T-helper 22 cell (primary cell): Measurements from ENCODE around the gene NFYA.

Experiments
- DNase-seq: peaks from one replicate; pipeline ENCODE4 v3.0.0-alpha.2; 2020; ENCODE audit warnings: low read depth

NFYA gene

GRCh38 chr6:41120058-41120457 is 47.3 kb downstream of the NFYA start:
- no peak for DNase-seq

DNA sequence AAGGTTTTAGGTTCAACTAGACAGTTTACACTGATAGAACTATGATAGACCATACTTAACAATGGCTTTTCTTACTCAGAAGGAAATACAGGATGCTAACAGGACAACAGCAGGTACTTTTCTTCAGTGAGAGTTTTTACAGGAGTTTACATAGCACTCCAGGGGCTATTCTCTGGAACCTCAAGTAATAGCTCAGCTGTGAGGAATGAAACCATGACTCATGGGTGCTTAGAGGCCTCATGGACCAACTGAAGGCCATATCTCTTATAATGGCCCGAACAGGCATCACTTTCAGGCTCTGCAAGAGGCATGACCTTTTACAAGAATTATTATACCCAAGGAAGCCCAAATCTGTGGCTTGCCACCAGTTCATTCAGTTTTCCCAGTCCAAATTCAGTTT is 49.6 kb downstream of the NFYA start:
- no peak for DNase-seq

DNA sequence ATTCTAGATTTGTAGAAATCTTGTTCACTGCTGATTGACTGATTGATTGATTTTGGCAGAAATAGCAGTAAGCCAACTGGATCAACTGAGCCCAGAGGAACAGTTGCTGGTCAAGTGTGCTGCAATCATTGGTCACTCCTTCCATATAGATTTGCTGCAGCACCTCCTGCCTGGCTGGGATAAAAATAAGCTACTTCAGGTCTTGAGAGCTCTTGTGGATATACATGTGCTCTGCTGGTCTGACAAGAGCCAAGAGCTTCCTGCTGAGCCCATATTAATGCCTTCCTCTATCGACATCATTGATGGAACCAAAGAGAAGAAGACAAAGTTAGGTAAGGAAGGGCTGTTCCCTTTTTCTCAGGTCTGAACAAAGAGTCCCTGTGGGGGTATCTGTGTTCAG is 50.1 kb downstream of the NFYA start:
- no peak for DNase-seq

DNA sequence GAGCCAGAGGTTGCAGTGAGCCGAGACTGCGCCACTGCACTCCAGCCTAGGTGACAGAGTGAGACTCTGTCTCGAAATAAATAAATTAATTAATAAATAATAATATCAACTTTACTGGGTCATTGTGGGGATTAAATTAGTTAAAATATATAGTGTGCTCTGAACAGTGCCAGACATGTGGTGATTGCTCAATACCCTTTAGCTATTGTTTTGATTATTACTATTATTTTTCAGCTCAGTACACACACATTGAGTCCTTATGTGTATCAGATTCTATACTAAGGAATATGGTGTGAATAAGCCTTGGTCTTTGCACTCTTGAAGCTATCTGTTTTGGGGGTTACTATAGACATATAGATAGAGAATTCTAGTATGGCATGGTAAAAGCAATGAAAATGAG is 52.5 kb downstream of the NFYA start:
- DNase-seq = no peak

GRCh38 chr6:41132254-41132653 is 59.5 kb downstream of the NFYA start:
- DNase-seq = no peak

- DNase-seq = no peak
Observed at GRCh38 chr6:41135062-41135832, 62.5 kb downstream of the NFYA start.

- no peak for DNase-seq
Observed at GRCh38 chr6:41136911-41137310, 64.1 kb downstream of the NFYA start.

DNA sequence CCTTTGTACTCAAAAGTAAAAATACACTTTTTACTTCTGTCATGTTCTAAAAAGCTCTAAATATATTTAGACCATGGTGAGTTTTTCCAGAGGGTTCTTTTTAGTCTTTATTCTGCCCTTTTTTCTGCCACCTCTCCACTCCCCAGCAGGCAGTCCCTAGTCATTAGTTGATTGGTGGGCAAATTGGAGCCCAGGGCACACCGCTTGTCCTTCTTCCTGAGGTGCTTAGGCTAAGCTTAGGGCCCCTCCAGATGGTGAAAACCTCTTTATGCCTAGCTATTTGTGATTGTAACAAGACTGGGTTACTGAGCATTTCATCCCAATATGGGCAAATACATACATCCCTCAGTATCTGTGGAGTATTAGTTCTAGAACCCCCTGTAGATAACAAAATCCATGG is 75.1 kb downstream of the NFYA start:
- no peak for DNase-seq
